Measurements from ENCODE around the gene KRTAP10-10. TPM values are rescaled to one million over a fixed set of nuclear protein-coding genes. Genes with fewer than 3 reads are reported as not detected.
"Not testable (repeated sequence)": the region's sequence is repeated elsewhere in the genome, so short reads cannot be mapped to it uniquely, and the experiment has no call there.

KRTAP10-10 gene
- total and polyA plus RNA-seq, 9 of the 15 experiments (the other 6 are each of a cell fraction or from before 2014, with no cell fraction given), result not detected

DNA sequence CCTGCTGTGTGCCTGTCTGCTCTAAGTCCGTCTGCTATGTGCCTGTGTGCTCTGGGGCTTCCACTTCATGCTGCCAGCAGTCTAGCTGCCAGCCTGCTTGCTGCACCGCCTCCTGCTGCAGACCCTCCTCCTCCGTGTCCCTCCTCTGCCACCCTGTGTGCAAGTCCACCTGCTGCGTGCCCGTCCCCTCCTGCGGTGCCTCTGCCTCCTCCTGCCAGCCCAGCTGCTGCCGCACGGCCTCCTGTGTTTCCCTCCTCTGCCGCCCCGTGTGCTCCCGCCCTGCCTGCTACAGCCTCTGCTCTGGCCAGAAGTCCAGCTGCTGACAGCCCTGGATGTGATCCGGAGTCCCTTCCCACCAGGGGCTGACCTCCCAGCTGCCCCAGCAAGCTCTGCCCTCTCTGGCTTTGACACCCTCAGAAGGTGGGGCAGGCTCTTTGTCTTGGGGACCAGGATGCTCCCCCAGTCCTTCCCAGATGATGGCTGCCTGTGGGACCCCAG, 744 bp downstream of the KRTAP10-10 start:
- H3K36me3 ChIP-seq (ENCODE audit: control insufficient read depth, insufficient read depth, low read length); H3K9me3 ChIP-seq (replicated peaks; ENCODE audit: control insufficient read depth, insufficient read depth, low read depth, low read length); BruUV-seq (replicated peaks); intact Hi-C loops (cut with micrococcal nuclease); DNase-seq (ENCODE audit: extremely low read depth in 1 of 4, low spot score in 3 of 4); H3K4me3 ChIP-seq; in situ Hi-C loops (cut with MboI); FAIRE-seq; H3K27ac ChIP-seq (ENCODE audit: extremely low read depth, low read depth, low read length); H3K9me1 ChIP-seq (ENCODE audit: control insufficient read depth, insufficient read depth, low read length); H4K20me1 ChIP-seq (replicated peaks; ENCODE audit: control insufficient read depth, insufficient read depth, low read length); H3K9ac ChIP-seq (ENCODE audit: insufficient read depth in 1 of 2, low read depth in 2 of 2, low read length in 2 of 2); ATAC-seq; CTCF ChIA-PET (ENCODE audit: low intra/inter-chr PET ratio); H3K4me2 ChIP-seq (ENCODE audit: insufficient read depth, low read length); H3K4me1 ChIP-seq (replicated peaks in 1 of 2; ENCODE audit: control insufficient read depth in 2 of 2, insufficient read depth in 2 of 2, low read length in 2 of 2); H3K27me3 ChIP-seq (ENCODE audit: control insufficient read depth in 2 of 2, insufficient read depth in 2 of 2, low read length in 2 of 2); H3K79me2 ChIP-seq (ENCODE audit: control insufficient read depth, insufficient read depth, low read length); H2AFZ ChIP-seq (ENCODE audit: low read depth, low read length): not testable (repeated sequence)
- POLR2A ChIA-PET, result interaction anchor here (0.6 to 1.0 kb wide), 2 partner anchors 12 to 15 kb away, joined by 3 read pairs; no protein-coding TSS in a partner anchor
- 4% methylated on average over 7 of the region's 12 CpGs for WGBS (ENCODE audit: insufficient coverage, low coverage, missing lambda C conversion rate)

DNA sequence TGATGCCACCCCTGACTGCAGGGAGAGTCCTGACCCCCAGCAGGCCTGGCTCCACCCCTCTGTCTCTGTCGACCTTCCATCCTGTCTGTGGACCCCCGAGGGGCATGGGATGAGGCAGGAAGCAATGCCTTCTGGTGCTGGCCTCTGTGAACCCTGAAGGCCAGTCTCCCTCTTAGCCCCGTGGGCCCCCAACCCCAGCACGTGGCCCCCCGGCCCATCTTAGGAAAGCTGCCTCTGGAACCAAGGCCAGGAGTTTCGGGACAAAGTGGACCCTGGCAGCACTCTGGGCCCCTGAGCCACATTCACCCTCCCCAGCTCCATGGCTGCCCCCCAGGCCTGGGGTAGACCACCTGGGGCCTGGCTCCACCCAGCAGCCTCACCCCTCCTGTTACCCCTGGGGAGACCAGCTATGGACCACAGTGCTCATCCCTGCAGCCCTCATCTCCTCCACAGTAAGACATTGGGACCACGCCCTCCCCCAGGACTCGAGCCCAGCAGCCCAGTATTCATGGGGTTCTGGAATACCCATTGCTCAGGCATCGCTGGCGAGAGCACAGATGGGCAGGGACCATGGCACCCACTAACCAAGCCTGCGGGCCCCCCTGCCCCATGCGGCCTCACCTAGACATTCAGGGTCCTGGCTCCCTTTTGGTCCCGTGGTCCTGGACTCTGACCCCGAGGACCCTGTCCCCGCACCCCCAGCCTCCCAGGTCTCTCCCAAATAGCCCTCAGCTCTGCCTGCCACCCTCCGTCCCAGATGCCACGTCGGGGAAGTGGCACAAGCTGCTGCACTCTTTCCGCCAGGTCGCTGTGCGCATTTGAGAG, 1.6 kb downstream of the KRTAP10-10 start:
- H4K20me1 ChIP-seq (replicated peaks; ENCODE audit: control insufficient read depth, insufficient read depth, low read length); ATAC-seq; H2AFZ ChIP-seq (ENCODE audit: low read depth, low read length); FAIRE-seq; H3K9ac ChIP-seq (ENCODE audit: insufficient read depth in 1 of 2, low read depth in 2 of 2, low read length in 2 of 2); DNase-seq (ENCODE audit: extremely low read depth in 1 of 4, low spot score in 3 of 4); H3K36me3 ChIP-seq (ENCODE audit: control insufficient read depth, insufficient read depth, low read length); H3K9me1 ChIP-seq (ENCODE audit: control insufficient read depth, insufficient read depth, low read length); BruUV-seq (replicated peaks); H3K4me3 ChIP-seq; H3K9me3 ChIP-seq (replicated peaks; ENCODE audit: control insufficient read depth, insufficient read depth, low read depth, low read length); intact Hi-C loops (cut with micrococcal nuclease); H3K4me2 ChIP-seq (ENCODE audit: insufficient read depth, low read length); H3K27ac ChIP-seq (ENCODE audit: extremely low read depth, low read depth, low read length); in situ Hi-C loops (cut with MboI); H3K4me1 ChIP-seq (replicated peaks in 1 of 2; ENCODE audit: control insufficient read depth in 2 of 2, insufficient read depth in 2 of 2, low read length in 2 of 2); H3K27me3 ChIP-seq (ENCODE audit: control insufficient read depth in 2 of 2, insufficient read depth in 2 of 2, low read length in 2 of 2); H3K79me2 ChIP-seq (ENCODE audit: control insufficient read depth, insufficient read depth, low read length): not testable (repeated sequence)
- CTCF ChIA-PET (ENCODE audit: low intra/inter-chr PET ratio), result interaction anchor here (0.6 kb wide), 1 partner anchor 104 kb away, joined by 3 read pairs; no protein-coding TSS in a partner anchor
- POLR2A ChIA-PET, result interaction anchor here (0.6 to 1.0 kb wide), 2 partner anchors 16 to 27 kb away, joined by 3 read pairs; no protein-coding TSS in a partner anchor
- 14% methylated on average over 14 of the region's 21 CpGs for WGBS (ENCODE audit: insufficient coverage, low coverage, missing lambda C conversion rate)

Data from K562 (cell line).